AG10803 (cell line): ENCODE results near the gene CARF.
A peak's percentile ranks its signal among the peaks of the same experiment; 100 is the strongest.

Experiments
- DNase-seq: peaks from one replicate; pipeline ENCODE4 v3.0.0; 2010; ENCODE audit warnings: low read depth
- H3K4me3 ChIP-seq: 2 replicates; pipeline ENCODE4 v1.5.1; 2011; ENCODE audit warnings: mild to moderate bottlenecking, low read length, control low read depth
- CTCF ChIP-seq: conservative IDR thresholded peaks from 2 replicates; pipeline ENCODE4 v1.5.1; 2011; ENCODE audit warnings: mild to moderate bottlenecking, low read length, control low read depth, inconsistent platforms

The CARF gene

GRCh38 chr2:202918860-202919259 is 6.8 kb downstream of the CARF start:
- no peak for DNase-seq
- TF ChIP-seq CTCF = no peak
- no peak overlapping the region for H3K4me3 ChIP-seq

DNA sequence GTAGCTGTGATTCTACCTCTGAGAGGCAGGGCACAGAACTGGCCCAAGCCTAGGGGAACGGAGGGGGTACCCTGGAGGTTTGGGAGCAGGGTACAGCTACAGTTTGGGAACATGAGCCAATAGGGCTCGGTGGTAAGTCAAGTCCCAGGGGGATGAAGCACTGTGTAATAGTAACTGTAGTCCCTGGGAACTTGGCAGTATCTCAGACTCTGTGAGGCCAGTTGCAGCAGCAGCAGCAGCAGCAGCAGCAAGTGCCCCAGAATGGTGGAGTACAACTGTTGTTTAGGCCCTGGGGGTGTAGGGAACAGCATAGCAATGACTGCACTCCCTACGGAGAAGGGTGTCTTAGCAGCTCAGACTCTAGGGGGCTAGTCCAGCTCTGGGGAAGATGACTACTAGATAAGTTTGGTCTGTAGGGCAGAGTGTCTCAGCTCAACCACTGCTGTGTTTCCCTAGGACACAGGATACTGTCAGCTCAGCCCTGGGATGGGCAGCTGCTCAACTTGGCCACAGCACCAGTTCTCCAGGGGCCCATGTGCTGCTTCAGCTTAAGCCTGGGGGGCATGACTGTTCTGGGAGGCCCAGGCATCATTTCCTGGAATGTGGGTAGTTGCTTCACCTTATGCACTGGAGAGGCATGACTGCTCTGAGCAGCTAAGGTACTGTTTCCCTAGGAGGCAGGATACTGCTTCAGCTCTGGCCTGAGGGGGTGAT is 20.5 kb downstream of the CARF start:
- peak; percentile 58 for DNase-seq
- no peak overlapping the region for H3K4me3 ChIP-seq
- TF ChIP-seq CTCF = no peak

DNA sequence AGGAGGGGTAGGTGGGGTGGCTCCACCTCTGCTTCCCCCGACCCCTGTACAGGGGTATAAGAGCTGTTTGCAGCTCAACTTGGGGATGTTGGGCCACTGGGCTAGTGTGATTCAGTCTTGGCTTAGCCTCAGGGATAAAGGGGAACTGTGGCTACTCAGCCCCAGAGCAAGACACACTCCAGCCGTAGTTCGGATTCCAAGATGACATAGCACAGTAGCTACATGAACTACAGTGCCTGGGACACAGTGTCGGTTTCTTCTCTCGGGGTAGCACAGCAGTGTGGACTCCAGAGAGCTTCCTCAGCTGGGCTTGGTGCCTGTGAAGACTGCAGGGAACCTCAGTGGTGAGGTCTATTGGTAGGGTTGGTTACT is 21.1 kb downstream of the CARF start:
- no peak overlapping the region for H3K4me3 ChIP-seq
- no peak for TF ChIP-seq CTCF
- peak; percentile 1 for DNase-seq

DNA sequence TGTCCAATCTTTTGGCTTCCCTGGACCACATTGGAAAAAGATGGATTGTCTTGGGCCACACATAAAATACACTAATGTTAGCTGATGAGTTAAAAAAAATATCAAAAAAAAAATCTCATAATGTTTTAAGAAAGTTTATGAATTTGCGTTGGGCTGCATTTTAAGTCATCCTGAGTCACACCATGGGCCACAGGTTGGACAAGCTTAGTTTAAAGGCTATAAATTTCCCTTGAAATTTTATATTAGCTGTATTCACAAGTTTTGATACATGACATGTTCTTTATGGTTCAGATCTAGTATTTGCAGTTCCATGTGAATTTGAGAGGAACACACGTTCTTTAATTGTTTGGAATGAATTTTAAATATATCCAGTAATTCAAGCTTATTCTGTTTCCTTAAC is 21.9 kb downstream of the CARF start:
- DNase-seq = no peak
- no peak overlapping the region for H3K4me3 ChIP-seq
- TF ChIP-seq CTCF = no peak

DNA sequence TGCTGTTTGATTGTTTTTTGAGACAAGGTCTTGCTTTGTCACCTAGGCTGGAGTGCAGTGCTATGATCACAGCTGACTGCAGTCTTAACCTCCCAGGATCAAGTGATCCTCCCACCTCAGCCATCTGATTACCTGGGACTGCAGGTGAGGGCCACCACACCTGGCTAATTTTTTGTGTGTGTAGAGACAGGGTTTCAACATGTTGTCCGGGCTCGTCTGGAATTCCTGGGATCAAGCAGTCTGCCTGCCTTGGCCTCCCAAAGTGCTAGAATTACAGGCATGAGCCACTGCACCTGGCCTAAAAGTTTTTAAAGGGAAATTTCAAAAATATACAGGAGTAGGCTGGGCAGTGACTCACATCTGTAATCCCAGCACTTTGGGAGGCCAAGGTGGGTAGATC is 22.4 kb downstream of the CARF start:
- no peak for DNase-seq
- H3K4me3 ChIP-seq = no peak overlapping the region
- TF ChIP-seq CTCF = no peak

GRCh38 chr2:202938960-202939359 is 26.9 kb downstream of the CARF start:
- H3K4me3 ChIP-seq = no peak overlapping the region
- DNase-seq = no peak
- TF ChIP-seq CTCF = no peak

- DNase-seq = peak; percentile 23
- TF ChIP-seq CTCF = no peak
Observed at GRCh38 chr2:202941771-202942170, 29.7 kb downstream of the CARF start.

More at GRCh38 chr2:202941771-202942170, 29.7 kb downstream of the CARF start:
- no peak overlapping the region for H3K4me3 ChIP-seq
